ENCODE data around the gene EVI5. TPM values are rescaled to one million over a fixed set of nuclear protein-coding genes. Genes with fewer than 3 reads are reported as not detected.
A peak's percentile ranks its signal among the peaks of the same experiment; 100 is the strongest.

Gene EVI5
- total RNA-seq, 4 donors from 2014 or later = 16.3 to 135 (median 33.7) TPM

DNA sequence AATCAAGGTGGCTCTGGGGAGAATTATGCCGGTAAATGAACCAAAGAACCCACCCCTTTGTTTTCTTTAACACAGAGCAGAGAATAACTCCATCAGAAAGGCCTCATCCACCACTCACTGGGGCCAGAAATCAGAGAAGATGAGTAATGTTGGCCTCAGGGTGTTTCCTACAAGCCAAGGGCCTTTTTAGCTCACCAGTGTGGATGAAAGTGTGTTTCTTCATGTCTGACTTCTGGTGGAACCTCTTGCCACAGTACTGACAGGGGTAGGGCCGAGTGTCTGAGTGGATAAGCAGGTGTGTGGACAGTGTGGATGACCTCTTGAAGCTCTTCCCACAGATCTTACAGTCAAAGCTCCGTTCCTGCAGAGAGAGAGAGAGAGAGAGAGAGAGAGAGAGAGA is 306.5 kb downstream of the EVI5 start:
- Histone ChIP-seq H3K27me3 (peaks cover 0 to 33% of the 10 kb centered on the region in 2 donors), H3K4me1 (peaks cover 0 to 40% (median 6%) of the 10 kb centered on the region in 4 donors), H3K9me3 (no peaks in the 10 kb centered on the region), H3K27ac (no peak overlapping the region), H3K4me3 (no peak overlapping the region), H3K36me3 (no peaks in the 10 kb centered on the region)
- TF ChIP-seq, protein P1, sequence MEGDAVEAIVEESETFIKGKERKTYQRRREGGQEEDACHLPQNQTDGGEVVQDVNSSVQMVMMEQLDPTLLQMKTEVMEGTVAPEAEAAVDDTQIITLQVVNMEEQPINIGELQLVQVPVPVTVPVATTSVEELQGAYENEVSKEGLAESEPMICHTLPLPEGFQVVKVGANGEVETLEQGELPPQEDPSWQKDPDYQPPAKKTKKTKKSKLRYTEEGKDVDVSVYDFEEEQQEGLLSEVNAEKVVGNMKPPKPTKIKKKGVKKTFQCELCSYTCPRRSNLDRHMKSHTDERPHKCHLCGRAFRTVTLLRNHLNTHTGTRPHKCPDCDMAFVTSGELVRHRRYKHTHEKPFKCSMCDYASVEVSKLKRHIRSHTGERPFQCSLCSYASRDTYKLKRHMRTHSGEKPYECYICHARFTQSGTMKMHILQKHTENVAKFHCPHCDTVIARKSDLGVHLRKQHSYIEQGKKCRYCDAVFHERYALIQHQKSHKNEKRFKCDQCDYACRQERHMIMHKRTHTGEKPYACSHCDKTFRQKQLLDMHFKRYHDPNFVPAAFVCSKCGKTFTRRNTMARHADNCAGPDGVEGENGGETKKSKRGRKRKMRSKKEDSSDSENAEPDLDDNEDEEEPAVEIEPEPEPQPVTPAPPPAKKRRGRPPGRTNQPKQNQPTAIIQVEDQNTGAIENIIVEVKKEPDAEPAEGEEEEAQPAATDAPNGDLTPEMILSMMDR (IDR thresholded peaks at IDR 0.05) = no peak
- TF ChIP-seq POLR2A (IDR thresholded peaks at IDR 0.05) = no peak
- no peak for DNase-seq

DNA sequence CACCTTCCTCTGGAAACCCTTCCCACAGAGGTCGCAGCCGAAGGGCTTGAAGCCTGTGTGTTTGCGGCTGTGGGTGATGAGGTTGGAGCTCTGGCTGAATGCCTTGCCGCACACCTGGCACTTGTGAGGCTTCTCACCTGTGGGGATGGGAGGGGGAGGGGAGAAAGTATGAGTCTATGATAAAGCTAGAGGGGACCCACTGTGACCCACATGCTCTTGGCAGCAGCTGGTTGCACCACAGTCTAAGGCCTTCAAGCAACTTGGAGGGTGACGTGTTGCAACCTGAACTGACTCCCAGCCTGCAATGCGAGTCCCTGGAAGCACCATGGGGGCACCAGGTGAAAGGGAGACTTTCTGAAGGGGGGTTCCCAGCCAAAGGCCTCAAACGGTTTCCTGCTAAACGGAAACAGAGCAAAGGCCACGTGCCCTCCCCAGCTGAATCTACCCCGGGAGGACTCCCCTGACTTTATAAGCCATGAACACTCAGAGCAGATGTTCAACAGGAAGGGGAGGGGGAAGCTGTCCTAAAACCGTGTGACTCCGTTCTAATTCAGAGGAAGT is 308.8 kb downstream of the EVI5 start:
- Histone ChIP-seq H3K4me3 (no peak overlapping the region), H3K27me3 (peaks cover 0 to 11% of the 10 kb centered on the region in 2 donors), H3K9me3 (no peaks in the 10 kb centered on the region), H3K36me3 (no peaks in the 10 kb centered on the region), H3K4me1 (peaks cover 0 to 19% (median 0%) of the 10 kb centered on the region in 4 donors), H3K27ac (peak overlapping the region in 2 of 4 donors; percentile 16 to 33)
- DNase-seq = peak in 2 of 3 donors; percentile 43 to 68
- TF ChIP-seq, protein P1 (IDR thresholded peaks at IDR 0.05) = no peak
- no peak for TF ChIP-seq POLR2A (IDR thresholded peaks at IDR 0.05)

DNA sequence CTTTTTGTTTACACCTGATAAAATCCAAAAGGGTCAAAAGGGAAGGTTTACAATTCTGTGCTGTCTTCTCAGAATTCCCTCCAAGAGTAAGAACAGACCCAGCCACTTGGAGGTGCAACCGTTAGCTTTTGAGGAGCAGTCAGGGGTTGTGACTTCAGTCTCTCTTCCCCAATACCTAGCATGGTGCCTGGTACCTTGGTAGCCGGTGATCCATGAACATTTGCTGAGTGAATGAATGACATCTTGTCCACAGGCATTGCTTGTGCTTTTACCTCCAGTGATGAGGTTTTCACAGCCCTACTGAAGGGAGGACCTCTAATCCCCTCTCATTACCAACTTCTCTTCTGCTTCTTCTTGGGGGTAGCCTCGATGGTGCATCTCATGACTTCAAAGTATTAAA is 309.9 kb downstream of the EVI5 start:
- DNase-seq = no peak
- Histone ChIP-seq H3K27me3 (no peaks in the 10 kb centered on the region), H3K9me3 (no peaks in the 10 kb centered on the region), H3K27ac (no peak overlapping the region), H3K4me3 (no peak overlapping the region), H3K4me1 (peaks cover 0 to 7% (median 0%) of the 10 kb centered on the region in 4 donors), H3K36me3 (no peaks in the 10 kb centered on the region)
- TF ChIP-seq, protein P1 (IDR thresholded peaks at IDR 0.05) = no peak
- TF ChIP-seq POLR2A (IDR thresholded peaks at IDR 0.05) = no peak

DNA sequence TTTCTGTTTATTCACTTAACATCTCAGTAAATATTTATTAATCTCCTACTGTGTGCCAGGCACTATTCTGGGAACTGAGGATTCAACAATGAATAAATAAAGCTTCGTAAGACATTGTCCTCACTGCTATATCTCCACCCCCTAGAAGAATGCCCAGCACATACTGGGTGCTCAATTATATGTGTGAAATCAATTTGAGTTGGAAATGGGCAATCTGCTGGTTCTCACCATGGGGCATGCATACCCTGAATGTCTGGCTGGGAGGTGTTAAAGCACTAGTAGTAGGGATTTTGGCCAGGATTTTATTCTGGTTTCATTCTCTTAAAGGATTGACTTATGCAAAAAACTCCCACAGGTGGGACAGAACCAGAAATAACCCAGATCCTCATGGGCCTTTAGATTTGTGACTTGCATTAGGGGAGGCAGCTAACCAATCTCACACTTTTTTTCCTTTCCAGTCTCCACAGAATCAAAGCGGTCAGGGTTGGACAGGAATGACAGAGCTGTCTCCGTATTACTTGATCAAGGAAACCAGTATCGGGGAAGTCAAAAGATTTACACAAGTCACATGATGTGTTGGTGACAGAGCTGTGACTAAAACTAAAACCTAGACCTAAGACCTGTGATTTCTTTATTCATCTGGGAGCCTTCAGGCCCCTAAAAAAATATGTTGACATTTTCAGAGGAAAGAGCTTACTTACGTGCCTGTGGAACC is 311.0 kb downstream of the EVI5 start:
- no peaks in the 10 kb centered on the region for H3K36me3 ChIP-seq
- H3K9me3 ChIP-seq = no peaks in the 10 kb centered on the region
- H3K27me3 ChIP-seq = no peaks in the 10 kb centered on the region
- no peak for TF ChIP-seq POLR2A (IDR thresholded peaks at IDR 0.05)
- TF ChIP-seq, protein P1 (IDR thresholded peaks at IDR 0.05) = no peak
- H3K4me3 ChIP-seq = no peak overlapping the region
- H3K4me1 ChIP-seq = no peaks in the 10 kb centered on the region
- H3K27ac ChIP-seq = no peak overlapping the region
- DNase-seq = no peak

DNA sequence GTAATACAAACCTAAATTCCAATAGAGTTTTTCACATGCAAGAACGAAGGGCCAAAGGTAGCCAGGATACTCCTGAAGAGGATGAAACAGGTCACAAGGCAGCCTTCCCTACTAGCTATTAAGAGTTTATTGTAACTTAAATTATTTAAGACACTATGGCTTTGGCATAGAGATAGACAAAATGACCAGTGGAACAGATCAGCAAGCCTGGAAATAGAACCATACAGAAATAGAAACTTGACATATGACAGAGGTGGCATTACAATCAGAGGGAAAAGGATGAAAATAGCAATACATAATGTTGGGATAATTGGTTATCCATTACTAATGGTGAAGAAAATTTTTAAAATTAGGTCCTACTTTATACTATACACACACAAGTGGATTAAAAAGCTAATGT is 314.7 kb downstream of the EVI5 start:
- no peak for DNase-seq
- no peak overlapping the region for H3K27ac ChIP-seq
- no peaks in the 10 kb centered on the region for H3K4me1 ChIP-seq
- TF ChIP-seq, protein P1 (IDR thresholded peaks at IDR 0.05) = no peak
- TF ChIP-seq POLR2A (IDR thresholded peaks at IDR 0.05) = no peak
- H3K36me3 ChIP-seq = no peaks in the 10 kb centered on the region
- H3K27me3 ChIP-seq = no peaks in the 10 kb centered on the region
- H3K4me3 ChIP-seq = no peak overlapping the region
- H3K9me3 ChIP-seq = no peaks in the 10 kb centered on the region

Data from Peyer's patch (tissue), 4 donors.